HEK293 (cell line): ENCODE results near the gene MAP4K2.
A peak's percentile ranks its signal among the peaks of the same experiment; 100 is the strongest.

ENCODE experiments used
- CTCF ChIA-PET: fragments of 350-600 bp; formaldehyde crosslinking; extraction: SDS; loops from one replicate; lab custom pipeline; 2021; ENCODE audit warnings: antibody characterized with exemption; lab: Yijun Ruan, JAX
- POLR2A ChIA-PET: fragments of 300-600 bp; formaldehyde crosslinking; extraction: SDS; loops from one replicate; lab custom pipeline; 2020; ENCODE audit warnings: antibody characterized with exemption, inconsistent platforms; lab: Yijun Ruan, JAX
- H3K27ac ChIP-seq: fragments of 200-500 bp; sonication (Bioruptor generic); 2 replicates; pipeline ENCODE4 v1.5.1; 2014; ENCODE audit warnings: low read depth, low read length, control low read depth, inconsistent platforms; ENCODE audit errors: extremely low read depth
- H3K36me3 ChIP-seq, 2 experiments: fragments of 200-500 bp in 1 of 2; sonication (Bioruptor generic) in 1 of 2; 1 replicate in 1 of 2; 2 replicates in 1 of 2; pipeline ENCODE4 v1.5.1; 2014 to 2017; ENCODE audit warnings: inconsistent platforms in 2 of 2, low read length in 2 of 2; ENCODE audit not compliant: control insufficient read depth in 2 of 2, insufficient read depth in 1 of 2
- H3K4me1 ChIP-seq: fragments of 200-500 bp; sonication (Bioruptor generic); 2 replicates; pipeline ENCODE4 v1.5.1; 2014; ENCODE audit warnings: mild to moderate bottlenecking, low read length, inconsistent platforms; ENCODE audit not compliant: control insufficient read depth, insufficient read depth
- H3K4me3 ChIP-seq: 2 replicates; pipeline ENCODE4 v1.5.1; 2011; ENCODE audit warnings: low read depth, mild to moderate bottlenecking, control low read depth, low read length, moderate library complexity
- H3K9me3 ChIP-seq: fragments of 200-500 bp; sonication (Bioruptor generic); 2 replicates; pipeline ENCODE4 v1.5.1; 2014; ENCODE audit warnings: low read depth, low read length, inconsistent platforms; ENCODE audit not compliant: control insufficient read depth, insufficient read depth
- BCL11A ChIP-seq: fragments of 450-650 bp; formaldehyde crosslinking; IDR thresholded peaks from 2 replicates; pipeline ENCODE4 v1.5.1; 2016; ENCODE audit warnings: low read depth, missing biosample characterization, missing genetic modification characterization
- BCL11B ChIP-seq: fragments of 450-650 bp; formaldehyde crosslinking; IDR thresholded peaks from 2 replicates; pipeline ENCODE4 v1.5.1; 2016; ENCODE audit warnings: low read depth, missing biosample characterization, missing genetic modification characterization
- GFI1B ChIP-seq: fragments of 450-650 bp; formaldehyde crosslinking; IDR thresholded peaks from 2 replicates; pipeline ENCODE4 v1.5.1; 2016; ENCODE audit warnings: missing biosample characterization, missing genetic modification characterization
- HIC1 ChIP-seq: fragments of 450-650 bp; formaldehyde crosslinking; IDR thresholded peaks from 2 replicates; pipeline ENCODE4 v1.5.1; 2016; ENCODE audit warnings: missing biosample characterization, missing genetic modification characterization
- HOXC10 ChIP-seq: sonication (generic); formaldehyde crosslinking; IDR thresholded peaks from 2 replicates; pipeline ENCODE4 v1.8.1; 2023; ENCODE audit warnings: mild to moderate bottlenecking, missing genetic modification reagents
- HOXD13 ChIP-seq: sonication (generic); formaldehyde crosslinking; IDR thresholded peaks from 2 replicates; pipeline ENCODE4 v1.8.0; 2022; ENCODE audit warnings: missing genetic modification reagents, borderline replicate concordance
- KLF9 ChIP-seq: fragments of 450-650 bp; formaldehyde crosslinking; IDR thresholded peaks from 2 replicates; pipeline ENCODE4 v1.5.1; 2016; ENCODE audit warnings: missing biosample characterization, missing genetic modification characterization, low read depth
- MEIS1 ChIP-seq: sonication (generic); formaldehyde crosslinking; IDR thresholded peaks from 2 replicates; pipeline ENCODE4 v1.8.1; 2022; ENCODE audit warnings: missing genetic modification reagents, mild to moderate bottlenecking, borderline replicate concordance
- OSR2 ChIP-seq: fragments of 450-650 bp; formaldehyde crosslinking; IDR thresholded peaks from 2 replicates; pipeline ENCODE4 v1.5.1; 2016; ENCODE audit warnings: missing biosample characterization, missing genetic modification characterization
- RBAK ChIP-seq: fragments of 450-650 bp; formaldehyde crosslinking; IDR thresholded peaks from 2 replicates; pipeline ENCODE4 v1.5.1; 2016; ENCODE audit warnings: missing biosample characterization, missing genetic modification characterization
- ZBTB48 ChIP-seq: fragments of 450-650 bp; formaldehyde crosslinking; IDR thresholded peaks from 2 replicates; pipeline ENCODE4 v1.5.1; 2016; ENCODE audit warnings: missing biosample characterization, missing genetic modification characterization
- ZFHX2 ChIP-seq: fragments of 450-650 bp; formaldehyde crosslinking; conservative IDR thresholded peaks from 2 replicates; pipeline ENCODE4 v1.5.1; 2016; ENCODE audit warnings: missing biosample characterization, missing genetic modification characterization
- ZFP41 ChIP-seq: fragments of 450-650 bp; formaldehyde crosslinking; IDR thresholded peaks from 2 replicates; pipeline ENCODE4 v1.5.1; 2016; ENCODE audit warnings: missing biosample characterization, missing genetic modification characterization, borderline replicate concordance
- ZFP69B ChIP-seq: fragments of 450-650 bp; formaldehyde crosslinking; IDR thresholded peaks from 2 replicates; pipeline ENCODE4 v1.5.1; 2016; ENCODE audit warnings: missing biosample characterization, missing genetic modification characterization
- ZNF148 ChIP-seq: fragments of 450-650 bp; formaldehyde crosslinking; IDR thresholded peaks from 2 replicates; pipeline ENCODE4 v1.5.0; 2017; ENCODE audit warnings: missing biosample characterization, missing genetic modification characterization, borderline replicate concordance
- ZNF155 ChIP-seq: fragments of 450-650 bp; formaldehyde crosslinking; IDR thresholded peaks from 2 replicates; pipeline ENCODE4 v1.5.1; 2016; ENCODE audit warnings: missing biosample characterization, missing genetic modification characterization
- ZNF175 ChIP-seq: fragments of 450-650 bp; formaldehyde crosslinking; IDR thresholded peaks from 2 replicates; pipeline ENCODE4 v1.5.1; 2016; ENCODE audit warnings: missing biosample characterization, missing genetic modification characterization
- ZNF2 ChIP-seq: fragments of 450-650 bp; formaldehyde crosslinking; IDR thresholded peaks from 2 replicates; pipeline ENCODE4 v1.5.1; 2016; ENCODE audit warnings: missing biosample characterization, missing genetic modification characterization
- ZNF223 ChIP-seq: fragments of 450-650 bp; formaldehyde crosslinking; IDR thresholded peaks from 2 replicates; pipeline ENCODE4 v1.5.1; 2016; ENCODE audit warnings: missing biosample characterization, missing genetic modification characterization
- ZNF302 ChIP-seq: fragments of 450-650 bp; formaldehyde crosslinking; IDR thresholded peaks from 2 replicates; pipeline ENCODE4 v1.5.1; 2016; ENCODE audit warnings: missing biosample characterization, missing genetic modification characterization, low read depth
- ZNF391 ChIP-seq: fragments of 450-650 bp; formaldehyde crosslinking; IDR thresholded peaks from 2 replicates; pipeline ENCODE4 v1.5.1; 2016; ENCODE audit warnings: low read depth, missing biosample characterization, missing genetic modification characterization, borderline replicate concordance
- ZNF561 ChIP-seq: fragments of 450-650 bp; IDR thresholded peaks from 2 replicates; pipeline ENCODE4 v1.5.1; 2018; ENCODE audit warnings: missing biosample characterization, missing genetic modification characterization, borderline replicate concordance
- ZNF585B ChIP-seq: fragments of 450-650 bp; formaldehyde crosslinking; IDR thresholded peaks from 2 replicates; pipeline ENCODE4 v1.5.1; 2016; ENCODE audit warnings: missing biosample characterization, missing genetic modification characterization
- ZNF658 ChIP-seq: fragments of 450-650 bp; formaldehyde crosslinking; IDR thresholded peaks from 2 replicates; pipeline ENCODE4; 2016; ENCODE audit warnings: missing biosample characterization, missing genetic modification characterization
- ZNF707 ChIP-seq: fragments of 450-650 bp; formaldehyde crosslinking; IDR thresholded peaks from 2 replicates; pipeline ENCODE4 v1.5.1; 2016; ENCODE audit warnings: missing biosample characterization, missing genetic modification characterization
- ZNF777 ChIP-seq: fragments of 450-650 bp; formaldehyde crosslinking; IDR thresholded peaks from 2 replicates; pipeline ENCODE4 v1.5.1; 2017; ENCODE audit warnings: missing biosample characterization, missing genetic modification characterization, borderline replicate concordance

MAP4K2 gene

DNA sequence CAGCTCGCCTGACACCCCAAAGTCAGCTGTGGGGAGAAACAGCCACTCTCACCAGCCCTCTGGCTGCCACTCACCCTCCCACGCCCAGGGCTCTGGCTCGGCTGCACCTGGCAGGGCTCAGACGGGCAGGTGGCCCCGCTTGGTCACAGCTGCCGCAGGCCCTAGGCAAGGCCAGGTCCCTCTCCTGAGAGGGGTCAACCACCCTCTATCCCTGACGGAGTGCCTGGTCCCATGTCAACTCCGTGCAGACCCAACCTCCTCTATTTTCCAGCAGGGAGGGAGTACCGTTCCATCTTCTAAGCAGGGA is 1.9 kb downstream of the MAP4K2 start:
- Histone ChIP-seq H3K4me1 (peaks cover 4% of the 10 kb centered on the region), H3K4me3 (no peak overlapping the region), H3K27ac (no peak overlapping the region), H3K9me3 (no peaks in the 10 kb centered on the region), H3K36me3 (peaks cover 0 to 45% of the 10 kb centered on the region in 2 experiments; a peak in 1 of 3 replicates)
- TF ChIP-seq ZFHX2 (tag by site-specific recombination) (no peak), ZFP41 (no peak), ZNF585B (no peak), KLF9 (tag by site-specific recombination) (no peak), OSR2 (tag by site-specific recombination) (no peak), ZNF223 (tag by site-specific recombination) (no peak), ZNF391 (tag by site-specific recombination) (no peak), ZNF2 (tag by site-specific recombination) (no peak), ZNF302 (tag by site-specific recombination) (no peak), GFI1B (no peak), HOXC10 (CRISPR knock-in tag) (no peak), ZFP69B (tag by site-specific recombination) (no peak), MEIS1 (CRISPR knock-in tag) (no peak), HIC1 (no peak), RBAK (tag by site-specific recombination) (no peak), ZNF658 (no peak), ZNF561 (tag by site-specific recombination) (no peak), ZNF777 (tag by site-specific recombination) (no peak), HOXD13 (CRISPR knock-in tag) (no peak)
- ChIA-PET POLR2A (interaction anchor here (2.5 kb wide), 1 partner anchor 22 kb away, joined by 13 read pairs; the partner anchor contains the start of gene SF1), CTCF (interaction anchor here (0.5 kb wide), 1 partner anchor 10 kb away, joined by 4 read pairs; no protein-coding TSS in a partner anchor)

DNA sequence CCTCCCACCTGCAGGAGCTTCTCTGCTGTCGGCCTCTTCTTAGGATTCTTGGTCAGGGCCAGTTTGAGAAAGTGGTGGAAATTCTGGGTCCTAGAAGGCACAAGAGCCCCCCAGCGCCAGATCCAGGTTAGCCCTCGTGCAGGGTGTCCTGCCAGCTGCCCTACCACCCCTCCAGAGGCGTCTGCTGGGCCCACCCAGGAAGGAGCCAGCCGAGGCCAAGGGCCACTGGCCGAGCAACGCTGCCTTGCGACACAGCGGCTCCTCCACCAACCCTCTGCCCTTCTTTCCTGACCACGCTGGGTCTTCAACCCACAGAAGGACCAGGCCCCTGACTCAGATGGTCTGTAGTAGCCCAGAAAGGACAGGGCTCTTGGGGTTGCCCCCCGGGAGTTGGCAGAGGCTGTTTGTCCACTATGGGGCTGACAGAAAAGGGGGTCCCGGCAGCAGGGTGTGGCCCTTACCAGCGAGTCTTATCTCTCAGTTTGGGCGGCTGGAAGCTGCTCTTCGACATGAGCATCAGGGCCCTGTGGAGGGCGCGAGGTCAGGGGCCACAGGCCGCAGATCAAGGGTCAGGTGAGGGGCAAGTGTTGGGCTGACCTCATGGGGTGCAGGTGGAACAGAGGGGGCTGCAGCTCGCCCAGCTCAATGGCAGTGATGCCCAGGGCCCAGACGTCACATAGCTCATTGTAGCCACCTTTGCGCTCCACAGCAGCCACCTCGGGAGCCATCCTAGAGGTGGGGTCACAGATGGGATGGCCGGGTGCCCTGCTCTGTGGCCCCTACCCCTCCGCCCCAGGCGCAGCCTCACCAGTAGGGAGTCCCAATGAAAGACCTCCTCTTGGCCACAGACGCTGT is 2.5 kb downstream of the MAP4K2 start:
- ChIA-PET POLR2A (interaction anchor here (2.5 kb wide), 1 partner anchor 22 kb away, joined by 13 read pairs; the partner anchor contains the start of gene SF1), CTCF (interaction anchor here (0.5 to 1.6 kb wide), 5 partner anchors 10 to 88 kb away, joined by 3 to 4 read pairs (median 3); no protein-coding TSS in a partner anchor)
- no peak overlapping the region for H3K4me3 ChIP-seq
- no peaks in the 10 kb centered on the region for H3K9me3 ChIP-seq
- H3K4me1 ChIP-seq = peaks cover 4% of the 10 kb centered on the region
- TF ChIP-seq ZNF148 (tag by site-specific recombination) (no peak), ZNF707 (tag by site-specific recombination) (no peak), BCL11B (tag by site-specific recombination) (peak; percentile 95), BCL11A (tag by site-specific recombination) (peak; percentile 67; the same call in 1 of the 2 replicates), ZNF155 (tag by site-specific recombination) (no peak), ZBTB48 (tag by site-specific recombination) (no peak), ZNF175 (tag by site-specific recombination) (no peak), ZFP41 (no peak)
- TF ChIP-seq, all 188 proteins: peak for 2
- H3K36me3 ChIP-seq = peaks cover 0 to 42% of the 10 kb centered on the region in 2 experiments; a peak in 1 of 3 replicates
- H3K27ac ChIP-seq = no peak overlapping the region
